B cell (primary cell): ENCODE results near the gene CHD8. TPM values are rescaled to one million over a fixed set of nuclear protein-coding genes. Genes with fewer than 3 reads are reported as not detected.
A peak's percentile ranks its signal among the peaks of the same experiment; 100 is the strongest.

Experiments used
- ATAC-seq: fragments of 200-7000 bp; cut with Tn5 transposase; one replicate; pipeline ENCODE4 v1.10.0; 2021; ENCODE audit warnings: low read depth, mild to moderate bottlenecking, moderate number of reproducible peaks, moderate library complexity
- CTCF ChIA-PET: fragments of 350-600 bp; sonication (Branson Sonifier 250); formaldehyde crosslinking; loops from one replicate; lab custom pipeline; 2021; ENCODE audit warnings: antibody characterized with exemption, inconsistent platforms; lab: Charles Lee
- POLR2A ChIA-PET: fragments of 350-600 bp; sonication (Branson Sonifier 250); formaldehyde crosslinking; loops from one replicate; lab custom pipeline; 2021; ENCODE audit warnings: antibody characterized with exemption; lab: Charles Lee
- DNase-seq: peaks from one replicate; pipeline ENCODE4 v3.0.0; 2013
- H2AFZ ChIP-seq: 2 replicates; pipeline ENCODE4 v1.6.1; 2012; ENCODE audit warnings: mild to moderate bottlenecking, low read depth, low read length; ENCODE audit not compliant: insufficient read depth, poor library complexity, severe bottlenecking
- H3K27ac ChIP-seq, 2 donors: 1 replicate in 1 of 2; 2 replicates in 1 of 2; pipeline ENCODE4 v1.5.1; 2012 to 2013; ENCODE audit warnings: low read length in 2 of 2, mild to moderate bottlenecking in 2 of 2, moderate library complexity in 1 of 2
- H3K27me3 ChIP-seq, 4 experiments: fragments of 200-600 bp in 1 of 4; sonication (generic) in 1 of 4; replicated peaks in 1 of 4; 1 replicate in 2 of 4; 2 replicates in 2 of 4; pipeline versions ENCODE4 v1.6.1 to v1.7.0; 2013 to 2016; ENCODE audit warnings: low read length in 3 of 4, mild to moderate bottlenecking in 2 of 4, mixed read lengths in 1 of 4, moderate library complexity in 1 of 4; ENCODE audit not compliant: insufficient read depth in 4 of 4, control insufficient read depth in 3 of 4; ENCODE audit errors: control extremely low read depth in 1 of 4
- H3K36me3 ChIP-seq, 2 experiments: replicated peaks in 1 of 2; 1 replicate in 1 of 2; 2 replicates in 1 of 2; pipeline versions ENCODE4 v1.6.1 to v1.7.1; 2013; ENCODE audit warnings: low read length in 1 of 2; ENCODE audit not compliant: insufficient read depth in 2 of 2, control insufficient read depth in 1 of 2; ENCODE audit errors: control extremely low read depth in 1 of 2, extremely low read depth in 1 of 2
- H3K4me1 ChIP-seq, 2 donors: fragments of 200-600 bp in 1 of 2; sonication (generic) in 1 of 2; 1 replicate in 1 of 2; 2 replicates in 1 of 2; pipeline versions ENCODE4 v1.5.1 to v1.6.1; 2013 to 2017; ENCODE audit warnings: low read length in 2 of 2; ENCODE audit not compliant: control insufficient read depth in 2 of 2, insufficient read depth in 2 of 2
- H3K4me2 ChIP-seq: replicated peaks from 2 replicates; pipeline ENCODE3; 2012; ENCODE audit warnings: mild to moderate bottlenecking, low read depth, low read length; ENCODE audit not compliant: poor library complexity, severe bottlenecking
- H3K4me3 ChIP-seq, 5 experiments: fragments of 200-600 bp in 1 of 5; sonication (generic) in 1 of 5; 1 replicate in 3 of 5; 2 replicates in 2 of 5; pipeline versions ENCODE4 v1.5.1 to v1.7.0; 2011 to 2016; ENCODE audit warnings: low read length in 4 of 5, mild to moderate bottlenecking in 4 of 5, low read depth in 2 of 5, control low read depth in 1 of 5, moderate library complexity in 1 of 5; ENCODE audit not compliant: insufficient read depth in 1 of 5; ENCODE audit errors: control extremely low read depth in 1 of 5, extremely low read depth in 1 of 5
- H3K79me2 ChIP-seq: fragments of 200-600 bp; sonication (generic); one replicate; pipeline ENCODE4 v1.6.0; 2016; ENCODE audit warnings: low read length; ENCODE audit not compliant: control insufficient read depth, insufficient read depth
- H3K9ac ChIP-seq: fragments of 200-600 bp; sonication (generic); 2 replicates; pipeline ENCODE4 v1.6.1; 2017; ENCODE audit warnings: mild to moderate bottlenecking, low read length, moderate library complexity
- H3K9me3 ChIP-seq, 3 donors: one replicate each; pipeline versions ENCODE4 v1.6.1 to v1.7.1; 2013; ENCODE audit warnings: low read length in 2 of 3; ENCODE audit not compliant: control insufficient read depth in 2 of 3, insufficient read depth in 1 of 3; ENCODE audit errors: control extremely low read depth in 1 of 3
- H4K20me1 ChIP-seq: 2 replicates; pipeline ENCODE4 v1.6.0; 2012; ENCODE audit warnings: mild to moderate bottlenecking, low read length; ENCODE audit not compliant: insufficient read depth, control insufficient read depth, poor library complexity, severe bottlenecking
- H3K27ac Mint-ChIP-seq: one replicate; pipeline ENCODE4 v1.8.0; 2021; ENCODE audit warnings: mixed read lengths
- H3K27me3 Mint-ChIP-seq: one replicate; pipeline ENCODE4 v1.8.0; 2021; ENCODE audit warnings: mixed read lengths
- H3K4me1 Mint-ChIP-seq: one replicate; pipeline ENCODE4 v1.8.0; 2021; ENCODE audit warnings: mixed read lengths
- H3K4me3 Mint-ChIP-seq: one replicate; pipeline ENCODE4 v1.8.0; 2021; ENCODE audit warnings: mixed read lengths
- H3K9me3 Mint-ChIP-seq: one replicate; pipeline ENCODE4 v1.8.0; 2022; ENCODE audit warnings: mixed read lengths; ENCODE audit not compliant: insufficient read depth
- EZH2 ChIP-seq: IDR thresholded peaks from 2 replicates; pipeline ENCODE4 v1.6.1; 2012; ENCODE audit warnings: borderline replicate concordance, low read depth, mild to moderate bottlenecking, moderate library complexity, low read length; ENCODE audit not compliant: insufficient read depth, poor library complexity, severe bottlenecking
- WGBS: methylation state at CpG from one replicate; pipeline ENCODE4 v1.1.5; 2013; ENCODE audit warnings: missing lambda C conversion rate; ENCODE audit not compliant: insufficient coverage; 5-methylcytosine and 5-hydroxymethylcytosine counted together
- intact Hi-C: fragments of 100-400 bp; cut with micrococcal nuclease; formaldehyde crosslinking; loops from one replicate; pipeline ENCODE4 v1.10.0; 2022
- polyA plus RNA-seq: library from polyadenylated mRNA; depleted of rRNA; stranded (reverse); fragments of >200 nt; gene quantifications from 2 replicates; pipeline ENCODE4 v1.2.3, GENCODE V29; 2012
- total RNA-seq, 2 donors: library from RNA; stranded (reverse); fragments of 120-200 nt in 1 of 2; gene quantifications; 1 replicate in 1 of 2; 2 replicates in 1 of 2; pipeline versions ENCODE4 v1.2.3 to v1.2.4, GENCODE V29; 2013 to 2022
- TF ChIP-seq, protein P1 (sequence below): fragments of 200-600 bp; IDR thresholded peaks from one replicate; pipeline ENCODE4 v1.8.0; 2022; ENCODE audit warnings: antibody characterized with exemption, mild to moderate bottlenecking

Gene CHD8
- total and polyA plus RNA-seq, 2 donors (not counting 1 experiment from before 2014, with no cell fraction given): 43.5 to 155 TPM

DNA sequence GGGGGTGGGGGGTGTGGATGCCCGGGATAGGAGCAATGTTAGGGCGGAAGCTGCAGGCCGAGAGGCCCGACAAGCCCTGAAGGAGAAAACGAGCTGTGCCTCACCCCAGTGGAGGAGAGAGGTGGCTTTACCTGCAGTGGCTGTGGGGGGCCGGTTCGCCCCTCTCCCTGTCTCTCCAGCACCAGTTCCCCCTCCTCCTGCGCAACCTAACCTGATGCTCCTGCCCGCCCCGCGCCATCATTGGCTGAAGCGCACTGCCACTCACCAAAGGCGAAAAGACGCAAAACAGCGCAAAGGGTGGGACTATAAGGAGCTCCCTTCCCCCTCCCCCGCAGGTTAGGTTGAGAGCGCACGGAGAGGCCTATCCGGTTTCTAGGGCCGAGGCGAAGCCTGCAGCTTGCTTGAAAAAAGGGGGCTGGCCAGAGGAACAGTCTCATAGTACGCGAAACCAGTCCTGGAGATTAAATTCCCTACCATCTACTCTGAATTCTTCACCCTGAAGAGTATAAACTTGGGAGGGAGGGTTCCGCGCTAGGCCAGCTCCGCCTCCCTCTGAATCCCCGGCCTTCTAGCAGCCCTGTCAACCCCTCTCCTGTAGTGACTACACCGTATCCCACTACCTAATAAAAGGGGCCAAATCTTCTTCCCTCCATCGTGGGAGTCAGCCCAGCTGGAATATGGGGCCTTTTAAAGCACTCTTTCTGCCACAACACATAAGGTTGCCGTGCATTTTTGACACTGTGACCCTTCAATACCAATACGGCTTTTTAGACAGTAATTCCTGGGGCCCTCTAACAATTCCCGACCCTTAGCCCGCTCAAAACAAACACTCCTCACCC is 18.6 kb downstream of the CHD8 start:
- Histone ChIP-seq H2AFZ (peak overlapping the region; percentile 97), H3K36me3 (peaks cover 0 to 4% of the 10 kb centered on the region in 2 experiments), H3K79me2 (peaks cover 97% of the 10 kb centered on the region), H3K27ac (peak overlapping the region; percentile 76 to 93), H3K9ac (peak overlapping the region; percentile 90), H4K20me1 (peaks cover 11% of the 10 kb centered on the region), H3K9me3 (no peaks in the 10 kb centered on the region), H3K27me3 (no peaks in the 10 kb centered on the region), H3K4me1 (peaks cover 12 to 25% of the 10 kb centered on the region in 2 donors), H3K4me3 (peak overlapping the region; percentile 79 to 96 (median 89)), H3K4me2 (peak overlapping the region; percentile 88)
- ATAC-seq: peak; percentile 100
- TF ChIP-seq, protein P1, sequence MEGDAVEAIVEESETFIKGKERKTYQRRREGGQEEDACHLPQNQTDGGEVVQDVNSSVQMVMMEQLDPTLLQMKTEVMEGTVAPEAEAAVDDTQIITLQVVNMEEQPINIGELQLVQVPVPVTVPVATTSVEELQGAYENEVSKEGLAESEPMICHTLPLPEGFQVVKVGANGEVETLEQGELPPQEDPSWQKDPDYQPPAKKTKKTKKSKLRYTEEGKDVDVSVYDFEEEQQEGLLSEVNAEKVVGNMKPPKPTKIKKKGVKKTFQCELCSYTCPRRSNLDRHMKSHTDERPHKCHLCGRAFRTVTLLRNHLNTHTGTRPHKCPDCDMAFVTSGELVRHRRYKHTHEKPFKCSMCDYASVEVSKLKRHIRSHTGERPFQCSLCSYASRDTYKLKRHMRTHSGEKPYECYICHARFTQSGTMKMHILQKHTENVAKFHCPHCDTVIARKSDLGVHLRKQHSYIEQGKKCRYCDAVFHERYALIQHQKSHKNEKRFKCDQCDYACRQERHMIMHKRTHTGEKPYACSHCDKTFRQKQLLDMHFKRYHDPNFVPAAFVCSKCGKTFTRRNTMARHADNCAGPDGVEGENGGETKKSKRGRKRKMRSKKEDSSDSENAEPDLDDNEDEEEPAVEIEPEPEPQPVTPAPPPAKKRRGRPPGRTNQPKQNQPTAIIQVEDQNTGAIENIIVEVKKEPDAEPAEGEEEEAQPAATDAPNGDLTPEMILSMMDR: no peak
- no peak for TF ChIP-seq EZH2
- 8% methylated on average over 24 of the region's 33 CpGs for WGBS
- CTCF ChIA-PET: interaction anchor here (0.6 to 3.5 kb wide), 10 partner anchors 10 to 126 kb away, joined by 3 to 50 read pairs (median 3); partner anchors contain the start of genes CHD8, RAB2B and TOX4
- H3K27me3 Mint-ChIP-seq: no peaks in the 10 kb centered on the region
- H3K27ac Mint-ChIP-seq: peak overlapping the region; percentile 90
- H3K9me3 Mint-ChIP-seq: no peaks in the 10 kb centered on the region
- intact Hi-C loops: loop anchor here (1.0 kb wide), 5 partner anchors 19 to 120 kb away; partner anchors contain the start of genes CHD8, METTL3, SUPT16H and TOX4
- H3K4me1 Mint-ChIP-seq: peaks cover 53% of the 10 kb centered on the region
- H3K4me3 Mint-ChIP-seq: peak overlapping the region; percentile 90
- DNase-seq: peak; percentile 99
- POLR2A ChIA-PET: interaction anchor here (0.5 to 3.1 kb wide), 10 partner anchors 10 to 1095 kb away, joined by 3 to 53 read pairs (median 6); partner anchors contain the start of genes CHD8, METTL3, RAB2B and SUPT16H
